PC-9 (cell line): ENCODE measurements around the gene KLF4. TPM values are rescaled to one million over a fixed set of nuclear protein-coding genes. Genes with fewer than 3 reads are reported as not detected.
"Not testable (repeated sequence)": the region's sequence is repeated elsewhere in the genome, so short reads cannot be mapped to it uniquely, and the experiment has no call there.

ENCODE experiments used
- BruUV-seq: library from RNA; stranded (reverse); fragments of 400-500 nt; replicated peaks from 2 replicates; lab custom pipeline; 2021; lab: Mats Ljungman, UMichigan
- CTCF ChIA-PET: fragments of 300-600 bp; sonication (Branson Sonifier 250); formaldehyde crosslinking; loops from one replicate; lab custom pipeline; 2022; ENCODE audit warnings: antibody characterized with exemption; lab: Charles Lee
- POLR2A ChIA-PET: fragments of 300-600 bp; sonication (Branson Sonifier 250); formaldehyde crosslinking; loops from one replicate; lab custom pipeline; 2022; ENCODE audit warnings: antibody characterized with exemption; ENCODE audit not compliant: unreplicated experiment; lab: Charles Lee
- DNase-seq, 2 experiments: peaks; one replicate each; pipeline versions ENCODE4 v3.0.0 to v3.0.0-alpha.2; 2015 to 2022; ENCODE audit warnings: mixed read lengths in 1 of 2
- H2AFZ ChIP-seq: fragments of 200-600 bp; sonication (generic); 2 replicates; pipeline ENCODE4 v1.8.1; 2017; ENCODE audit warnings: antibody characterized with exemption
- H3F3A ChIP-seq: fragments of 200-600 bp; sonication (generic); 2 replicates; pipeline ENCODE4 v1.8.1; 2017; ENCODE audit warnings: antibody characterized with exemption, mild to moderate bottlenecking, low read depth; ENCODE audit not compliant: insufficient read depth
- H3K27ac ChIP-seq: fragments of 200-600 bp; sonication (generic); 2 replicates; pipeline ENCODE4 v1.6.1; 2016; ENCODE audit warnings: mixed run types
- H3K27me3 ChIP-seq: fragments of 200-600 bp; sonication (generic); 2 replicates; pipeline ENCODE4 v1.6.1; 2016; ENCODE audit warnings: low read depth, mixed run types; ENCODE audit not compliant: insufficient read depth
- H3K36me3 ChIP-seq: fragments of 200-600 bp; sonication (generic); 2 replicates; pipeline ENCODE4 v1.6.1; 2016; ENCODE audit warnings: low read depth, mixed run types
- H3K4me1 ChIP-seq: fragments of 200-600 bp; sonication (generic); replicated peaks from 2 replicates; pipeline ENCODE4 v1.6.1; 2016; ENCODE audit warnings: mixed run types; ENCODE audit not compliant: insufficient read depth
- H3K4me2 ChIP-seq: fragments of 200-600 bp; sonication (generic); 2 replicates; pipeline ENCODE4 v1.6.1; 2017; ENCODE audit warnings: mixed run types
- H3K4me3 ChIP-seq: fragments of 200-600 bp; sonication (generic); 2 replicates; pipeline ENCODE4 v1.6.1; 2016; ENCODE audit warnings: mixed run types
- H3K79me2 ChIP-seq: fragments of 200-600 bp; sonication (generic); 2 replicates; pipeline ENCODE4 v1.6.1; 2017; ENCODE audit warnings: low read depth, mixed run types
- H3K9me2 ChIP-seq: fragments of 200-600 bp; sonication (generic); 2 replicates; pipeline ENCODE4 v1.8.1; 2017; ENCODE audit warnings: mild to moderate bottlenecking; ENCODE audit not compliant: insufficient read depth
- H3K9me3 ChIP-seq: fragments of 200-600 bp; sonication (generic); 2 replicates; pipeline ENCODE4 v1.8.1; 2016; ENCODE audit warnings: low read depth; ENCODE audit not compliant: insufficient read depth
- H4K20me1 ChIP-seq: fragments of 200-600 bp; sonication (generic); 2 replicates; pipeline ENCODE4 v1.8.1; 2017; ENCODE audit not compliant: insufficient read depth
- EZH2 ChIP-seq: fragments of 200-600 bp; sonication (generic); IDR thresholded peaks from 2 replicates; pipeline ENCODE4 v1.8.0; 2017; ENCODE audit warnings: antibody characterized with exemption, low read depth
- intact Hi-C: fragments of 100-400 bp; cut with micrococcal nuclease; formaldehyde crosslinking; loops from one replicate; pipeline ENCODE4 v1.10.0; 2022; ENCODE audit not compliant: unreplicated experiment
- total RNA-seq: library from RNA; stranded (reverse); gene quantifications from 2 replicates; pipeline ENCODE4 v1.2.3, GENCODE V29; 2021
- TF ChIP-seq, protein P1 (sequence below): fragments of 200-600 bp; sonication (generic); conservative IDR thresholded peaks from 2 replicates; pipeline ENCODE4 v1.6.1; 2017; ENCODE audit warnings: mixed run types, antibody characterized with exemption, mild to moderate bottlenecking, moderate library complexity

Gene KLF4
- total RNA-seq, 1 experiment from 2014 or later: 48.5 TPM

DNA sequence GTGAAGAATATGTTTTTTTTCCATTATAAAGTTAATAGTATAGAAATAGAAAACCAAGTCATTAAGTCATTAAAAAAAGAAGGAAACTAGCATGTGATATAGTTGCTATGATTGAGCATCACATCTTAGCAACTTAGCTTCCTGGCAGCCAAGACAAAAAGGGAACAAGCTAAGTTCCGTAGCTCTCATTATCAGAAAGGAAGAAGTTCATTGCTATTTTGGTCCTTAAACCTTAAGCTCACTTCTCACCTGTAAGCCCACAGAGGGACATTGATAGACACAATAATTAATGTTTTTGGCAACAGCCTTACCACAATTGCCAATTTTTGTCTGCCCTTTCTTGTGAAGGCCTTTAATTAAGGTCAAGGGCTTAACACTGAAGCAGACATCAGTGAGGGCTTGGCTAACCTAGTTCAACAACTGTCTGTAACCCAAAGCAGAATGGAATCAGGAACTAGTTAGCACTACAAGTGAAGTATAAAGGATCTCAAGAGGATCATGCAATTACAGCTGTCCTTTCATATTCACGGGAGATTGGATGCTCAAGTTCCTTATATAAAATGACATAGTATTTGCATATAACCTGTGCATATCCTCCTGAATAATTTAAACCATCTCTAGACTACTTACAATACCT, 24.0 kb upstream of the KLF4 start:
- no peak overlapping the region for H2AFZ ChIP-seq
- no TSS peak for BruUV-seq
- ChIA-PET POLR2A (interaction anchor here (0.6 to 0.7 kb wide), 2 partner anchors 707 to 1007 kb away, joined by 4 to 6 read pairs; no protein-coding TSS in a partner anchor), CTCF (no interaction called here)
- no peak overlapping the region for H3K4me3 ChIP-seq
- H3K9me3 ChIP-seq: no peaks in the 10 kb centered on the region
- no peaks in the 10 kb centered on the region for H3K9me2 ChIP-seq
- no peaks in the 10 kb centered on the region for H3K36me3 ChIP-seq
- H3F3A ChIP-seq: no peaks in the 10 kb centered on the region
- H3K27me3 ChIP-seq: no peaks in the 10 kb centered on the region
- H3K4me2 ChIP-seq: no peak overlapping the region
- H4K20me1 ChIP-seq: no peaks in the 10 kb centered on the region
- no peak for TF ChIP-seq EZH2
- TF ChIP-seq, protein P1, sequence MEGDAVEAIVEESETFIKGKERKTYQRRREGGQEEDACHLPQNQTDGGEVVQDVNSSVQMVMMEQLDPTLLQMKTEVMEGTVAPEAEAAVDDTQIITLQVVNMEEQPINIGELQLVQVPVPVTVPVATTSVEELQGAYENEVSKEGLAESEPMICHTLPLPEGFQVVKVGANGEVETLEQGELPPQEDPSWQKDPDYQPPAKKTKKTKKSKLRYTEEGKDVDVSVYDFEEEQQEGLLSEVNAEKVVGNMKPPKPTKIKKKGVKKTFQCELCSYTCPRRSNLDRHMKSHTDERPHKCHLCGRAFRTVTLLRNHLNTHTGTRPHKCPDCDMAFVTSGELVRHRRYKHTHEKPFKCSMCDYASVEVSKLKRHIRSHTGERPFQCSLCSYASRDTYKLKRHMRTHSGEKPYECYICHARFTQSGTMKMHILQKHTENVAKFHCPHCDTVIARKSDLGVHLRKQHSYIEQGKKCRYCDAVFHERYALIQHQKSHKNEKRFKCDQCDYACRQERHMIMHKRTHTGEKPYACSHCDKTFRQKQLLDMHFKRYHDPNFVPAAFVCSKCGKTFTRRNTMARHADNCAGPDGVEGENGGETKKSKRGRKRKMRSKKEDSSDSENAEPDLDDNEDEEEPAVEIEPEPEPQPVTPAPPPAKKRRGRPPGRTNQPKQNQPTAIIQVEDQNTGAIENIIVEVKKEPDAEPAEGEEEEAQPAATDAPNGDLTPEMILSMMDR: no peak
- no peak for DNase-seq
- H3K4me1 ChIP-seq: no peaks in the 10 kb centered on the region
- intact Hi-C loops: no loop called here
- H3K27ac ChIP-seq: no peak overlapping the region
- H3K79me2 ChIP-seq: no peaks in the 10 kb centered on the region

DNA sequence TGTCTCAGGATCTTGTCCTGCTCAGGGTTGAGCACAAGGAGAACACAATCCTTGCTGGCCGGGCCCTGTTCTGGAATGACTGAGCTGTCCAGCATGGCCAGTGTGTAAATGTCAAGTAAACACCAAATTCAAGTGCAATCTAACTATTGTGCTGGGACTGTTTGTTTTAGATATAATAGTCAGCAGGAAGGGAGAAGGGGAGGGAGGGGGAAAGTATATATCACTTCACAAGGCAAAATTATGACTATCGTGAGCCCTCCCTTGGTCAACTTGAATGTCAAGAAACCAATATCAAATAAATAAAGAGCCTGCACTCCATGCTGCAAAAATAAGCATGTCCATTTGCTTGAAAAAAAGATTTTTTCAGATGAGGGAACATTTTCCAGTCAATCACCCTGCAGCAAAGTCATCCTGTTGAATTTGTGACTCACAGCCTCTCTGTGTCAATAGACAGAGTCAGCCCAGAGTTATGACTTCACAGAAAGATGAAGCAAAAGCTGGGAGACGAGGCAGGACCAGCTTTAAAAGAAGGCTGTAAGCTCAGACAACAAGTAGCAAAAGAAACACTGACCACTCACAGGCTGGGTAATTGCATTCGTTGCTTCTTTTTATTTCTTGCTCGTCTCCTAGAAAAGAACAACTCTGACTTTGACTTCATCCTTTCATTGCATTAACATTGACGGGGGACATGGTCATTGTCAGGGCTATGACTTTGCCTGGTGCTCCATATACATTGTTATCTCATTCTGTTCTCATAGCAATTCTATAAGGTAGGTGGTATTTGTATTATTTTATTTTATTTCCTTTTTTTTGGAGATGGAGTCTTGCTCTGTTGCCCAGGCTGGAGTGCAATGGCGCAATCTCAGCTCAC, 15.3 kb upstream of the KLF4 start:
- Histone ChIP-seq H3K9me3 (peaks cover 6% of the 10 kb centered on the region; the same call in 1 of the 2 replicates), H3K4me3 (peak overlapping the region; percentile 26; the same call in 1 of the 2 replicates), H3K9me2 (no peaks in the 10 kb centered on the region), H2AFZ (peak overlapping the region; percentile 40; the same call in 1 of the 2 replicates), H3F3A (peaks cover 27% of the 10 kb centered on the region), H3K4me2 (peak overlapping the region; percentile 74), H3K79me2 (no peaks in the 10 kb centered on the region), H3K4me1 (peaks cover 24% of the 10 kb centered on the region), H3K27ac (peak overlapping the region; percentile 91), H3K27me3 (no peaks in the 10 kb centered on the region), H4K20me1 (no peaks in the 10 kb centered on the region), H3K36me3 (no peaks in the 10 kb centered on the region)
- ChIA-PET CTCF (interaction anchor here (0.7 kb wide), 1 partner anchor 1678 kb away, joined by 6 read pairs; no protein-coding TSS in a partner anchor), POLR2A (interaction anchor here (0.6 to 1.2 kb wide), 5 partner anchors 10 to 247 kb away, joined by 4 to 14 read pairs (median 5); no protein-coding TSS in a partner anchor)
- intact Hi-C loops: no loop called here
- TF ChIP-seq, protein P1: no peak
- no peak for TF ChIP-seq EZH2
- no TSS peak for BruUV-seq
- peak; percentile 52 to 95 for DNase-seq

DNA sequence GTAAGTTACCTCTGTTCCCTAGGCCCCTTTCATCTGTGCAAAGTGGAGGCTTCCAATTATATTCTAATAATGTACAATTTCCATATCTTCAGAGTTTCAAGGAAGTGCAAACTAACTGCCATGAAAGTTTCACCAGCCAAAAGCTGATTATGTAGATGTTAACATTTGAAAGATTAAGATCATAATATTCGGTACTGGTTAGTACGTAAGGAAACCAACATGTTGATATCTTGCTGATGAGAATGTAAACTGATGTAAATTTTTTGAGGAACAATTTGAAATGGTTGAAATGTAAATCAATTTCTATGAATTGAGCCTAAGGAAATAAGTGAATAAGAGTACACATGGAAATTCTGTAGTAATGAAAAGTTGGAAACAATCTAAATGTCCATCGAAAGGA, 12.9 kb upstream of the KLF4 start:
- CTCF ChIA-PET: no interaction called here
- H3K9me3 ChIP-seq: peaks cover 6% of the 10 kb centered on the region; the same call in 1 of the 2 replicates
- no peak overlapping the region for H2AFZ ChIP-seq
- POLR2A ChIA-PET: no interaction called here
- no peaks in the 10 kb centered on the region for H3K27me3 ChIP-seq
- no peak overlapping the region for H3K4me3 ChIP-seq
- no peaks in the 10 kb centered on the region for H3K79me2 ChIP-seq
- BruUV-seq: no TSS peak
- H3K4me1 ChIP-seq: peaks cover 24% of the 10 kb centered on the region
- H3F3A ChIP-seq: peaks cover 27% of the 10 kb centered on the region
- H4K20me1 ChIP-seq: no peaks in the 10 kb centered on the region
- no peak overlapping the region for H3K27ac ChIP-seq
- DNase-seq: no peak
- no peaks in the 10 kb centered on the region for H3K9me2 ChIP-seq
- no peaks in the 10 kb centered on the region for H3K36me3 ChIP-seq
- intact Hi-C loops: no loop called here
- no peak overlapping the region for H3K4me2 ChIP-seq
- TF ChIP-seq EZH2: no peak
- TF ChIP-seq, protein P1: no peak

DNA sequence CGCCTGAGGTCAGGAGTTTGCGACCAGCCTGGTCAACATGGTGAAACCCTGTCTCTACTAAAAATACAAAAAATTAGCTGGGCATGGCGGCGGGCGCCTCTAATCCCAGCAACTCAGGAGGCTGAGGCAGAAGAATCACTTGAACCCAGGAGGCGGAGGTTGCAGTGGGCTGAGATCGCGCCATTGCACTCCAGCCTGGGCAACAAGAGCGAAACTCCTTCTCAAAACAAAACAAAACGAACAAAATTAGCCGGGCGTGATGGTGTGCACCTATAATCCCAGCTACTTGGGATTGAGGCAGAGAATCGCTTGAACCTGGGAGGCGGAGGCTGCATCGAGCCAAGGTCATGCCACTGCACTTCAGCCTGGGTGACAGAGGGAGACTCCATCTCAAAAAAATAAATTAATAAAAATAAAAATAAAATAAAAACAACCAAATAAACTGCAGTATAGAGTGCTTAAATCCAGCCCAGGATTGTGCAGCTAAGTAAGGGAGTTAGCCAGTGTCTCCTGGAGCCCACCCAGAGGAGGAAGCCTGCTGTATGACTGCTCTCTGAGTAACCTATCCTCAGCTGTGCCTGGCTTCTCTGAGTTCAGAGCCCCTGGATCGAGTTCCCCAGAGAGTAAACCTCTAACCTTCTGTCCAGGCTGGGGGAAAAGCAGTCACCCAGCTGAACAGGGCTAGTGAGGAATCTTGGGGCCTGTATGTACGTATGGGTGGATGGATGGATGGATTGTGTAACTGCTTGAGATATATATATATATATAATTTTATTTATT, 11.0 kb upstream of the KLF4 start:
- H3K27ac ChIP-seq, H3K4me3 ChIP-seq, H3K27me3 ChIP-seq, H3K9me2 ChIP-seq, CTCF ChIA-PET, DNase-seq, H3K9me3 ChIP-seq, H2AFZ ChIP-seq, intact Hi-C loops, H3K4me2 ChIP-seq, BruUV-seq, H4K20me1 ChIP-seq, H3K79me2 ChIP-seq, POLR2A ChIA-PET, H3K36me3 ChIP-seq: not testable (repeated sequence)
- Histone ChIP-seq H3K4me1 (peaks cover 24% of the 10 kb centered on the region), H3F3A (peaks cover 27% of the 10 kb centered on the region)
